GM18951 (cell line): ENCODE results near the gene FASN.

Experiments
- POLR2A ChIP-seq: IDR thresholded peaks from 4 replicates; pipeline ENCODE4 v1.6.1; 2011; ENCODE audit warnings: mild to moderate bottlenecking; ENCODE audit not compliant: insufficient read length, insufficient read depth; ENCODE audit errors: extremely low read depth
- in situ Hi-C: fragments of 300-500 bp; cut with MboI; formaldehyde crosslinking; loops from one replicate; pipeline ENCODE4 v1.12.0; 2022; ENCODE audit warnings: low sequenced_read_pairs, mixed read lengths, inconsistent platforms; ENCODE audit not compliant: unreplicated experiment

Gene FASN

DNA sequence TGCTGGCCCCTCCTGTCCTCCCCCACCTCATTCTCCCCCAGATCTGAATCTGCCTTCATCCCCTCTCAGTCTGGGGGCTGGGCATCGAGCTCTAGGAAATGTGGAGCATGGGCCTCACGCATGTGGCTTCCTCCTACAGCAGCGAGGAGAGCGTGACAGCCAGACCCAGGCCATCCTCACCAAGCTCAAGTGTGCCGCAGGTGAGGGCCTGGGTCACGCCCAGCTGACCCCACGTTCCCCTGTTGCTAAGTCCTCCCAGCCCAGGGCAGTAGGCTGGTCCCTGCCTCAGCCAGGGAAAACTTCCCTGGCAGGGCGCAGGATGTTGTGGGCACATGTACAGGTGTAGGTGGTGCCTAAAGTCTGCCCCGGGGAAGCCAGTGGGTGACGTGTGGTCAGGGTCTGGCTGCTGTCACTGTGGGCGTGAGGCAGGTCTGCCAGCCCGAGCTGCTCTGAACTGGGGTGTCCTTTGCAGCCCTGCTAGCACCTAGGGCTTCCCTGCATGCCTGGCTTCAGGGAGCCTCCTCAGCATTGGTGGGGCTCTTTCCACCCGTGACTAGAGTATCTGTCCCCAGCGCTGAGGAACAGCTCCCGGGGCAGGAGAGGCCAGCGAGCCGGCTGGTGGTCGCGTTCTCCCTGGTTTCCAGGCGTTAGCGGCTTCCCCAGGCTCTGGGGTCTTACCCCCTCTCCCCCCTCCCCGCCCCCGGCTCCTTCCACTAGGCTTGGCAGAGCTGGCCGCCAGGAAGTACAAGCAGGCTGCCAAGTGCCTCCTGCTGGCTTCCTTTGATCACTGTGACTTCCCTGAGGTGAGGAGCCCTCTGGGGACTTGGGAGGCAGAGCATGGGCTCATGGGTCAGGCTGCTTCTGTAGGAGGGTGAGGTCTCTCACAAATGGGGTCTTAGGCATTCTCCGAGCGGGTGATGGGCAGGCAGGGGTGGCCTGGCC is 42.7 kb downstream of the FASN start:
- in situ Hi-C loops: no loop called here
- no peak for TF ChIP-seq POLR2A

DNA sequence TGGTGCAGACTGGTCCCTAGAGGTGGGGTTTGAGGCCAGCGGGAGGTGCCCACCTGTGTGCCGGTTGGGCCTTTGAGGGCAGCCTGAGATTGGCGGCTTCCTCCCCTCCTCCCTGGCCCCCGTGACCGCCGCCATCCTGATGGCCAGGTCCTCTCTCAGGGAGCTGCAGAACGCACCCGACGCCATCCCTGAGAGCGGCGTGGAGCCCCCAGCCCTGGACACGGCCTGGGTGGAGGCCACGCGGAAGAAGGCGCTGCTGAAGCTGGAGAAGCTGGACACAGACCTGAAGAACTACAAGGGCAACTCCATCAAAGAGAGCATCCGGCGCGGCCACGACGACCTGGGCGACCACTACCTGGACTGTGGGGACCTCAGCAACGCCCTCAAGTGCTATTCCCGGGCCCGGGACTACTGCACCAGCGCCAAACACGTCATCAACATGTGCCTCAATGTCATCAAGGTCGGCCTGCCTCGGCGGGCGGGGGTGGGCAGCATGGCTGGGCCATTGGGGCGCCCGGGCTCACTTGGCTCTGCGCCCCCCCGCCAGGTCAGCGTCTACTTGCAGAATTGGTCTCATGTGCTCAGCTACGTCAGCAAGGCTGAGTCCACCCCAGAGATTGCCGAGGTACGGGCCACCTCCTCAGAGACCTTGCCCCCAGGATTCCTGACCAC is 43.5 kb downstream of the FASN start:
- in situ Hi-C loops: no loop called here
- TF ChIP-seq POLR2A: no peak

DNA sequence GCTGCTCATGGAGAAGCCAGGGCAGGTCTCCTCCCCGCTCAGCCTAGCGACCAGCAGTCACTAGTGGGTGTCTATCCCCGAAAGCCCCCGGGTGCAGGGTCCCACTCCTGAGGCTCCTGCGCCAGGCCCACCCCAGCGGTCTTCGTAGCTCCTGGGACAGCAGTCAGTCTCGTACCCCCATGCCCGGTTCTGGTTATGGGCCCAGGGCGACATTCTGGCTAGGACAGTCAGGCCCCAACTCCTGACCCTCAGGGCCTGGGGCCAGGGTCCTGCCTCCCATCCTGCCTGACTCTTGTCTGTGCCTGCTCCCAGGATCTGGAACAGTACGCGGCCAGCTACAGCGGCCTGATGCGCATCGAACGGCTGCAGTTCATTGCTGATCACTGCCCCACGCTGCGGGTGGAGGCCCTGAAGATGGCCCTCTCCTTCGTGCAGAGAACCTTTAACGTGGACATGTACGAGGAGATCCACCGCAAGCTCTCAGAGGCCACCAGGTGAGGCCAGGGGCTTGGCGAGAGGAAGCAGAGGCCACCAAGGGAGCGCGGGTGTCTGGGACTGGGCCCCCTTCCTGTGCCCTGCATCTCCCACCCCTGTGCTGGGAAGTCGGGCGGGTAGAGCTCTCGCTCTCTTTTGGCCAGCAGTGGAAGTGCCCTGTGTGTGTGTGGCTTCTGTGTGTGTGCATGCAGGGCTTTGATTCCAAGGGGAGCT is 44.3 kb downstream of the FASN start:
- no peak for TF ChIP-seq POLR2A
- in situ Hi-C loops: no loop called here

DNA sequence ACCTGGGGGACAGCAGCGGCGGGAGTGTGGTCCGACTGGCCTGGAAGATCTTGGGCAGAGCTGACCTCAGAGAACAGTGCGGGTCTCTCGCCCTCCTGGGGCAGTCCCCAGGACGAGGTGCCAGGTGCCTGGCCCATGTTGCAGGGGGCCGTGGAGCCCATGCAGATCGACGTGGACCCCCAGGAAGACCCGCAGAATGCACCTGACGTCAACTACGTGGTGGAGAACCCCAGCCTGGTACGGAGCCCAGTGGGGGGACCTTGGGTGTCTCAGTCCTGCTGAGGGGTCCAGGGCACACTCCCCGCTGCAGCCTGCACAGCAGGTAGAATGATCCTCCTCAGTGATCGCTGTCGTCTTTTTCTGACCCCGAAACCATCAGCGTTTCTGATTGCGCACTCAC is 44.9 kb downstream of the FASN start:
- in situ Hi-C loops: no loop called here
- no peak for TF ChIP-seq POLR2A

DNA sequence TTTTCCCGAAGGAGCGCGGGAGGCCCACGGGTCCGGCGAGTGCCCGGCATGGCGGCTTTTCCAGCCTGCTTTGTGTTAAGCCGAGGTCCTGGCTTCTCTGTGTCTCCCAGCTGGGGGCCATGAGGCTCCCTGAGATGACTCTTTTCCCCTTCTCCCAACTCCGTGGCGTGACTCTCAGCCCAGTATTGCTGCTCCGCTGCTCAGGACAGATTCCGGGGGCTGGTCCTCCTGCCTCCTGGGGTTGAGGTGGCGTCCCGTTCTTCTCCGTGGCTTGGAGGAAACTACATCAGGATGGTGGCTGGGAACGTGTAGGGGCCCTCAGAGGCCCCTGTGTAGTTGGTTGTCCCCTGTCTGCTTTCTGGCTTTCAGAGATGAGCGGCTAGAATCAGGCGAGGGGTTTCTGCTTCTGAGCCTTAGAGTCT is 45.4 kb downstream of the FASN start:
- in situ Hi-C loops: no loop called here
- TF ChIP-seq POLR2A: no peak

DNA sequence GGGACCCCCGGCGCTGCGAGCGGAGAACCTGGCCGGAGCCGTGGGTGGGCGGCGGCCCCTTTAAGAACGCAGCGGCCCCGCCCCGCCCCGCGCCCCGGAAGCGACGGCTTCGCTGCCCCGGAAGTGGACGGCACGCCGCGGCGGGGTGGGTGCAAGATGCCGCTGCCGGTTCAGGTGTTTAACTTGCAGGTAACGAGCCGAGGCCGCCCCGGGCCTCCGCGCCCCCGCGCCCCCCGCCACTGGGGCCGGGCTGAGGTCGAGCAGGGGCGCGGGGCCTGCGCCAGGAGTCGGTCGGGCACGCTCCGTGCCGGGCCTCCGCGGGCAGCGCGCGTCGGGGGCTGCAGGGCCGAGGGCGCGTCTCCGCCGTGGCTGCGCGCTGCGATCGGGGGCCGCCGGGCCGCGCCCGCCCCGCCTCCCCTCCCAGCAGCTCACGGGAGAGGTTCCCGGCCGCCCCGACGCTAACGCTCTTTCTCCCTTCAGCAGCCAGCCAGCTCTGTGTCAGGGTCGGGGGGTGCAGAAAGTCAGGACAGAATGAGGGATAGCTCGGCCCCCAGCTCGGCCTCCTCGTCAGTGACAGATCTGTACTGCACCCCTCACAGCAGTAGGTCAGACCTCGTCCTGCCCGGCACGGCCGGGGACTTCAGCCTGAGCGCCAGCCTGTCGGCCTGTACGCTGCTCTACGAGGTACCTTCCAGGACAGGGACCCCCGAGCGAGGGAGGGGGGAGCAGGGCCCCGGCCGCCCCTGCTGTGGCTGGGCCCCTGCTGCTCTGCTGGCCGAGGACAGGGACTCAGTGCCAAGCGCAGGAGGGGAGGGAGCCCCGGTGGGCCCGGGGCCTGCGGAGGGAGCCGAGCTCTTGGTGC is 46.0 kb downstream of the FASN start, which contains the start of the genes GPS1 and RFNG:
Gene GPS1, plus strand, starts transcription at position 123 of the 862 bp plus-strand sequence. Its CDS starts 34 bp downstream, at position 157.
Gene RFNG, minus strand, starts transcription at position 36 of the 862 bp plus-strand sequence. CDS start 45 bp downstream, outside the sequence.
- in situ Hi-C loops: no loop called here
- TF ChIP-seq POLR2A: peak; percentile 69

DNA sequence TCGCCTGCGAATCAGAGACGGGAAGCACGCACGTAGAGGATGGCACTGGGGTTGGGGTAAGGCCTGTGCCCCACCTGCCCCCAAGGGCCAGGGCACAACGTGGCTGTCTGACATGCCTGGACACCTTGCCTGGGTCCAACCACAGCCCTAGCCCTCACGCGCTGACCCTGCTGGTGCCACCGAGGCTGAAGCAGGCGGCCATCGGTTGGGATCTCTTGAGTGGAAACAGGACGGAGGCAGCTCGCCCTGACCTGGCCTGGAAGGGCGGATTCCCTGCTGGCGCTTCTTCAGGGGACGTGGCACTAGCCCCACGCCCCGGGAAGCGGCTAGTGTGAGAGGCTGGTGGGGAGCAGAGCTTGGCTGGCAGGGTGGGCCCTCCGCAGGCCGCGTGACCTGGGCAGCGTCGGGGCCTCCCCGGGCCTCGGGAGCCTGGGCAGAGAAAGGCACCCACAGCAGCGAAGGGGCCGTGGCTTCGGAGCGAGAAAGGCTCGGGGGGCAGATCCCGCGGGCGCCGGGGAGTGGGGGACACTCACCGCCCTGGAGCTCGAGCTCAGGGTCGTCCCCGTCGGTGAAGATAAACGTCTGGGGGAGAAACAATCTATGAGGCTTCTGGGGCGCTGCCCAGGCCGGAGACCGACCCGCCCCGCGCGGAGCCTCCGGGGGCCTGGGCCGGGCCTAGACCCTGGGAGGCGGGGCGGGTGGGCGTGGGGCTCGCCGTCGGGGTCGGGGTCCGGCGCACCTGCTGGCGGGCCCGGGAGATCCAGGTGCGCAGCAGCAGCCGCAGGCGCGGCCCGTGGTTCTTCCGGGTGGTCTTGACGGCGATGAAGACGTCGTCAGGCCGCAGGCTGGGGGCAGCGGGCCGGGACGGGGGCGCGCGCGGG is 47.0 kb downstream of the FASN start:
- TF ChIP-seq POLR2A: no peak
- in situ Hi-C loops: no loop called here

DNA sequence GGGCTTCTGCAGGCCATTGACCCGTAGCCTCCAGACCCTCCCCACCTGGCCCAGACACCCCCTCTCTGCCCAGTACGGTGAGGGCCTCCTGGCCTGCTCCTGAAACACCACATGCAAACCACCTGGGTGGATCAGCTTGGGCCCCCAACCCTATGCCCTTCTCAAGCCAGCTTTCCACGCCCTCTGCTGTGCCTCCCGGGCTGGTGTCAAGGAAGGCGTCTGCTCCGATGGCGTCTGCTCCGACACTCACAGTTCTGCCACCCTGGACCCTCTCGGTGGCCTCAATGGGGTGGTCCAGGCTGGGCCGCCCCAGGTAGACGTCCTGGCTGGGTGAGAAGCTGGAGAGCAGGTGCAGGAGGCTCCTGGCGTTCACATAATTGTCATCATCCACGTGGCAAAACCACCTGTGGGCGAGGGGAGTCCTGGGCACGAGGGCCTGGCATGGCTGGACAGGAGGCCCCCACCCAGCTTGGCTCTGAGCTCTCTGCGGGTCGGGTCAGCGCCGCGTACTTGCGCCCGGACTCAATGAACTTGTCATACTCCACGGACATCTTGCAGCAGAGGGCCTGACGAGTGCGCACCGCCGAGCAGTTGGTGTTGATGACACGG is 47.8 kb downstream of the FASN start:
- in situ Hi-C loops: no loop called here
- TF ChIP-seq POLR2A: no peak

DNA sequence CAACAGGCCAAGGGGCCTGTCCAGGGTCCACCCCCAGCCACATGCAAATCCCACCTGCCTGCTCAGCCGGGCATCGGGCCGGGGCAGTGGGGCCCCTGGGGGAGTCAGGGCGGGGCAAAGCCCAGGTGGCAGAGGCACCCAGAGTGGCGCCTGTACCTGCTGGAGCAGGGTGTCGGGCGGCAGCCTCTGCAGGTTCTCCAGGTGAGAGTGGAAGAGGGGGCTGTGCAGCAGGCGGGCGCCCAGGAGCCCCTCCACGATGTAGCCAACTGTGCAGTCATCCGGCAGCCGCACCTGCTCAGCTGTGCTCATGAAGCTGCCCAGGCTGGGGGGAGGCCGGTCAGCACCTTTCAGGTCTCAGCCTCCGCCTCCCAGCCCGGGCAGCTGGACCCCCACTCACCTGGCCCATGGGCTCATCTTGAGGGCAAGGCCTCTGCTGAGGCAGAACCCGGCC is 48.5 kb downstream of the FASN start:
- no peak for TF ChIP-seq POLR2A
- in situ Hi-C loops: loop anchor here (25.0 kb wide), 1 partner anchor 113 kb away; no protein-coding TSS in a partner anchor

DNA sequence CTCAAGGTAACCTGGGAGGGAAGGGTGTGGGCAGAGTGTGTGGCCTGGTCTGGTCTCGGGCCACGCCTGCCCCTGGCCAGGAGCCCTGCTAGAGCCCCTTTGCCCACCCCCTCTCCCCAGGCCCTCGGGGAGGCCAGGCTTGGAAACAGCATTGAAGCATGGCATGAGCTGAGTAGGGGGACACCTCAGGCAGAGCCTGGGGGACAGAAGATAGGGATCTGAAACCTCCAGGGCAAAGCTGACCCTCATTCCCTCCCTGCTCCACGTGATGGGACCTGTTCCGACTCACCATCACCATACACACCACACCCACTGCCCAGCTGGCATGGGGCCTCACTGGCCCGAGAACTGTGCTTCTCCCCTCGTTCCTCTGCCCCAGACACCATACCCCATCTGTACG is 48.9 kb downstream of the FASN start:
- in situ Hi-C loops: loop anchor here (25.0 kb wide), 1 partner anchor 113 kb away; no protein-coding TSS in a partner anchor
- TF ChIP-seq POLR2A: no peak

DNA sequence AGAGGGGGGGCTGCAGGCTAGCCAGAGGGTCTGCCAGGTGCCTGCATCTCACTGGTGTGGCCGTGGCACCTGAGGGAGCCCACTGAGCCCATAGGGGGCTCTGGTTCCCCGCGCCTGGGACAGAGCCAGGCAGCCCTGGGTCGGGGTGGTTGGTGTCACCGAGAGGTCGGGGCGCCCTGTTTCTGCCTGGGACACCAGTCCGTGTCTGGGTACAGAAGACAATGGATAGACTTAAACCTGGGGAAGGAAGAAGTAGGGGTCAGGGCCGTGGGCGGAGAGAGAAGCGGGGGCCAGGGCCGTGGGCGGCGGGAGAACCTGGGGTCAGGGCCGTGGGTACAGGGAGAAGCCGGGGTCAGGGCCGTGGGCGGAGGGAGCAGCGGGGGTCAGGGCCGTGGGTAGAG is 49.5 kb downstream of the FASN start:
- in situ Hi-C loops: loop anchor here (25.0 kb wide), 1 partner anchor 114 kb away; no protein-coding TSS in a partner anchor
- no peak for TF ChIP-seq POLR2A
